GM18861 (cell line): ENCODE measurements around the gene POU6F1.
"Not testable (repeated sequence)": the region's sequence is repeated elsewhere in the genome, so short reads cannot be mapped to it uniquely, and the experiment has no call there.

Experiments used
- ATAC-seq: cut with Tn5 transposase; IDR thresholded peaks from one replicate; pipeline ENCODE4 v1.9.1; 2021; ENCODE audit not compliant: unreplicated experiment

Gene POU6F1

DNA sequence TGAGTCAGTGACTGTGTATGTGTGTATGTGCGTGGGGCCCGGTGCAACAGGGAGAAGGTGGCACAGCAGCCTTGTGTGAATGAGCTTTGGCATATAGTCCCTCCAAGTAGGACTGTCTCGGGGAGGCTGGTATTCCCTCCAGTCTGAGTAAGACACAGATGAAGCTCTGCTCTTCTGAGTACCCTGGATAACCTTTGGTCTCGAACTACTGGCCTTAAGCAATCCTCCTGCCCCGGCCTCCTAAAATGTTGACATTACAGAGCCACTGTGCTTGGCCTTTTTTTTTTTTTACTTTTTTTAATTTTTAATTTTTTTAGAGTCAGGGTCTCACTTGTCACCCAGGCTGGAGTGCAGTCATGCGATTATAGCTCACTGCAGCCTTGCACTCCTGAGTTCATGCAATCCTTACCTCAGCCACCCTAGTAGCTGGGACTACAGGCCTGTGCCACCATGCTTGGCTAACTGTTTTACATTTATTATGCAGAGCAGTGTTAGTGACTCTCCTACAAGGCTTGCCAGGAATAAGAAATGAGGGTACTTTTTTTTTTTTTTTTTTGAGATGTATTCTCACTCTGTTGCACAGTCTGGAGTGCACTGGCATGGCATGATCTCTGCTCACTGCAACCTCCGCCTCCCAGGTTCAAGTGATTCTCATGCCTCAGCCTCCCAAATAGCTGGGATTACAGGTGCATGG lies 11.4 kb upstream of the POU6F1 start:
- no peak for ATAC-seq

DNA sequence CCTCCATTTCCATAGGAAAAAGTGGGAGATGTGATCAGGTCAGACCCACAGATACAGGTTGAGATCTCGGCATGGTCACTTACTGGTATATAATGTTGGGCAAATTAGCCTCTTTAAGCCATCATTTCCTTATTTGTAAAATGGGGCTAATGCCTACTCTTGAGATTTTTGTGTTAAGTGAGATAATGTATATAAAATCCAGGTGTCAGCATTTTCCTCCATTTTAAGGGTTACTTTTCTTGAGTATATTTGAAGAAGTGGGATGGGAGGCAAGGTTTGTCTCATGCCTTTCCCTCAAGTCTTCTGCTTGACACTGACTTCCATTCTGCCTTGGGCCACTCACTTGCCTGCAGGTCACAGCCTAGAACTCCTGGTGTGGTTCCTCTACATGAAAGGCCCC lies 10.1 kb upstream of the POU6F1 start:
- no peak for ATAC-seq

DNA sequence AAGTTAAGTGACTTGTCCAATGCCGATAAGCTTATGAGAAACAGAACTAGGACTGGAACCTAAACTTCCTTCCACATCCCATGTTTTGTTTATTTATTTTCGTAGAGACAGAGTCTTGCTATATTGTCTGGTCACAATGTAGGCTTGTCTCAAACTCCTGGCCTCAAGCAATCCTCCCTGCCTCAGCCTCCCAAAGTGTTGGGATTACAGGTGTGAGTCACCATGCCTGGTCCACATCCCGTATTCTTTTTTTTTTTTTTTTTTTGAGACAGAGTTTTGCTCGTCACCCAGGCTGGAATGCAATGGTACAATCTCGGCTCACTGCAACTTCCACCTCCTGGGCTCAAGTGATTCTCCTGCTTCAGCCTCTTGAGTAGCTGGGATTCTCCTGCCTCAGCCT lies 9.2 kb upstream of the POU6F1 start:
- ATAC-seq: not testable (repeated sequence)

DNA sequence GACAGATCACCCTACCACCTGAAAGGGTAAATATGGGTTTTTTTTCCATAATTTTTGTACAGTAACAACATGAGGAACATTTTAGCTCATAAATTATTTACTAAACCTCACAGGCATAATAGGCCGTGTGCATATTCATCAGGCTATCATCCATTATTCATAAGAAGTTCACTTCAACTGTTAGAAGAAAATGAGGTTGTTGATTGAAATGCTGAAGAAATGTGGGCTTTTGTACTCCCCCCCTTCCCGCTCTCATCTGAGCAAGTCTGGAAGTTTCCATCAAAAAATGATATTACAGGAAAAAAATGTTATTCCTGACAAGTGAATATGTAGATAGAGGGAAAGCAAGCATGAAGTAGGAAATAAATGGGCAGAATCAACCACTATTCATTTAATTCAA lies 7.9 kb upstream of the POU6F1 start:
- no peak for ATAC-seq

DNA sequence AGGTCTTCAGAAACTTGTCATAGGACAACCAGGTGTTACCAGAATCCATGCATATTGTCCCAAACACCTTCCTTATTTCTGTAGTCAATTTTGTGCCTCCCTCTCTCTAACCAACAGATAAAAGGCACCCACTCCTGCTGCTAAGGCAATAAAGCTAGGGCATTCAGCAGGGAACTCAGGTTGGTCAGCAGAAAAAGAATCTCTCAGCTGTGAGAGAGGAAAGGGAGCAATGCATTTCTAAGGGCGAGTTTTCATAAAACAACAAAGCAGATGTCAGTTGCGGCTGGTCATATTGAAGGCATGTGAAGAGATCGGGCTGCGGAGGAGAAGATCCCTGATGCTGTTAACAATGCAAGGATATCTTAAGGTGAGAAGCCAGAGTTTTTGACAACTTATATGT lies 7.4 kb upstream of the POU6F1 start:
- ATAC-seq: no peak

DNA sequence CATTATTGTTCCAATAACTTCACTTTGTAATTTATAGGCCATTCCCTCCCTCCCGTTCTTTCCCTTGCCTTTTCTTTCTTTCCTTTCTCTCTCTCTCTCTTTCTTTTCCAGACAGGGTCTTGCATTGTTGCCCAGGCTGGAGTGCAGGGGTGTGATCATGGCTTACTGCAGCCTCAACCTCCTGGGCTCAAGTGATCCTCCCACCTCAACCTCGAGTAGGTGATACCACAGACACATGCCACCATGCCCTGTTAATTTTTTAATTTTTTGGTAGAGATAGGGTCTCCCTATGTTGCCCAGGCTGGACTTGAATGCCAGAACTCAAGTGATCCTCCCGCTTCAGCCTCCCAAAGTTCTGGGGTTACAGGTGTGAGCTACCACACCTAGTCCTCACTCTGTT lies 6.8 kb upstream of the POU6F1 start:
- no peak for ATAC-seq

DNA sequence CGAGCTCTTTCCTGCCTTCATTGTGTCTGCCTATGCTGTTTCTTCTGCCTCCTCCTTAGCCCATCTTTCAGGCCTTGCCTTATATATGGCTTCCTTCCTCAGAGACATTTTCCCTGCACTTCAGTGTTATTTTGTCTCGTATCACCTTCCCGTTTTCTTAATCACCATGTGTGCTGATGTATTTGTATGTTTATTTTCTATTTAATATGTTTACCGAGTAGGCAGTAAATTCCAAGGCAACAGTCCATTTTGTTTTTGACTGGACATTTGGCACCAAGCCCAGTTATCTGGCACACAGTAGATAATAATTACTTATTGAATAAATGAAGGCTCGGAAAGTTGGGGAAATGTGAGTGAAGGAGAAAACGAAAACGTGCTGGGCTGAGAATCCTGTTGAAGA lies 4.6 kb upstream of the POU6F1 start:
- no peak for ATAC-seq

DNA sequence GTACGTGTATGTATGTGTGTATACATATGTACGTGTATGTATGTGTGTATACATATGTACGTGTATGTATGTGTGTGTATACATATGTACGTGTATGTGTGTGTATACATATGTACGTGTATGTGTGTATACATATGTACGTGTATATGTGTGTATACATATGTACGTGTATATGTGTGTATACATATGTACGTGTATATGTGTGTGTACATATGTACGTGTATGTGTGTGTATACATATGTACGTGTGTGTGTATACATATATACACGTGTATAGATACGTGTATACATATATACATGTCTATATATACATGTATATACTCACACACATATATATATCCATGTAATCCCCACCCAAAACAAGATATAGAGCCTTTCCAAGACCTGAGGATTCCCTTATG lies 2.0 kb upstream of the POU6F1 start:
- not testable (repeated sequence) for ATAC-seq

DNA sequence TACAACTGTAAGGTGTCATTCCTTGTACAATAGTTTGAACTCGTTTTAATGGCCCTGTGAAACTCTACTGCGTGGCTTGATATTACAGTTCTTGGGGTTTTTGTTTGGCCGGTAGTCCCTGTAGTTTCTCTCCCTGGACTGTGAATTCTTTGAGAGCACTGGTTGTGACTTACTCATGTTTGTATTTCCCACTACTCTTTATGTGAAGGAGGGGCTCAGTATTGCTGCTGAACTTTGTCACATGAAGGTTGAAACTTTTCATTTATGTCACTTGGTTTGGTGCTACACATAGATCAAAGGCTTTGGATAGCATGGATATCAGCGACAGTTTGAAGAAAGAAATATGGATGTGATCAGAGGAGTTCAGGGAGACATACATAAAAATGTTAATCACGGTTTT lies 1.5 kb upstream of the POU6F1 start:
- no peak for ATAC-seq

DNA sequence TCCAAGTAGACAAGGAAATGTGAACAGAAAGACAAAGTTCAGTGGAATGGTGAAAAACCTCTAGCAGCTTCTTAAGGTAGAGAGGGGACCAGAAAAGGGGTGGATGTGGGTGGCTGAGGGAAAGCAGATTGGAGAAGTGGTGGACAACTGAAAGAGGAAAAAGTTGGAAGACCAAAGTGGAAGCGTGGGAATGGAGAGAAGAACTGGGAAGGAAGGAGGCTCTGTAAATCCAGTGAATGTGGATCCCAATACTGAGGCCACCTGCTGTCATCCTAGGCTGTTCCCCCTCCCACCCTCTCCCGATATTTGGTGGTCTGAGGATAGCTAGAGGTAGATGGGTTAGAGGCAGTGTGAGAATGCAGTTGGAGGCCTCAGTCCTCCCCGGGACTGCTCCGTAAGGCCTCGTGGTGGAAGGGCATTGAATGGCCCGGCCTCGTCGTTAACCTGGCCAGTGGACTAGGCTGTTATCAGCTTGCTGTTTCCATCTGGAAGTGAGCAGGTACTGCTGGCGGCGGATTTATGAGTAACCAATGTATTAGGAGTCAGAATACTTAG lies 822 bp upstream of the POU6F1 start:
- ATAC-seq: no peak

DNA sequence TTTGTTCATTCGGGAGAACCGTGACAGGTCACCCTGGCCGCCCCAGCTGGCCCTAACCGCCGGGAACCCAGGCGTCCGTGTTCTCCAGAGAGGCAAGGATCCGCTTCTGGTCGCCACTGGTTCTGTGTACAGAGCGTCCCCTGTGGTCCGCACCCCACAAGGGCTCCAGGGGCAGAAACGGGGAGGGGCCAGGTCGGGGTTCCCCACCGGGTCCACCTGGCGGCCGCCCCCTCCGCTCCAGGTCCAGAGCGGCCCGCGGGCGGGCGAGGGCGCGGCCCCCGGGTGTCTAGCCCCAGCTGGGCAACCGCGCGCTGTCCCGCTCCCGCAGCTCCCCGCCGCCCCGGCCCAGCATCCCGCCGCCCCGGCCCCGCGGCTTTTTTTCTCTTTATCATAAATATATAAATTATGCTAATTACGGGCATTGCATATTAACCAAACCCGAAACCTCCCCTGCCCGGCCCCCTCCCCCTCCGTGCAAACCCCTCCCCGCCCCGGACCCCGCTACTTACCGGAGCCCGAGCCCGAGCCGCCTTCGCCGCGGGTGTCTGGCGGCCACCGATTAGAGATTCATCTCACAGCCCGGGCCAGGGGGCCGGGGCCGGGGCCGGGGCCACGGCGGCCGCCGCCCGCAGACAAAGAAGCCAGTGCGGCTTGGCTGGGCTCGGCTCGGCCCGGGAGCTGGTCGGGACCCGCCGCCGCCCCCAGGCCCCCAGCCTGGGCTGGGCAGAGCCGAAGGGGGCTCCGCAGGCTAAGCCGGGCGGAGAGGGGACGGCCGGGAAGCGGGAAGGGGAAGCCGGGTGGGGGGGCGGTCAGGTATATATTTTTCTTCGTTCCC lies 512 bp downstream of the POU6F1 start:
- ATAC-seq: peak; percentile 10

DNA sequence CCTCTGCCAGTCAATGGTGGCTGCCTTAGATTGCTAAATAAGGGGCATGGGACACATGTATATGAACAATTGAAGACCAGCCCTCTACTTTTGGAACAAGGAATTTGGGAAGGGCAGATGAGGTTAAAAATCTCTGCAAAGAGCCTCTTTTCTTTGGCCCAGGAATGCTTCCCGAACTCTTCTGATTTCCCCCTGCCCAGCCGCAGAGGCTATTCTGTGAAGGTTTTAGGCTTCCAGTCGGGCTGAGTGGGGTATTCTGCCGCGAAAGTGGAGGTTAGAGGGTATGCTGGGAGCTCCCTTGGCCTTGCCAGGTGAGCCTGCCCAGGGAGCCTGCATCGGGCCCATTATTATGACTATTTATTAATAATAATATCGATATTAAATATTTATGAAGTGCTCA lies 1.2 kb downstream of the POU6F1 start:
- ATAC-seq: no peak

DNA sequence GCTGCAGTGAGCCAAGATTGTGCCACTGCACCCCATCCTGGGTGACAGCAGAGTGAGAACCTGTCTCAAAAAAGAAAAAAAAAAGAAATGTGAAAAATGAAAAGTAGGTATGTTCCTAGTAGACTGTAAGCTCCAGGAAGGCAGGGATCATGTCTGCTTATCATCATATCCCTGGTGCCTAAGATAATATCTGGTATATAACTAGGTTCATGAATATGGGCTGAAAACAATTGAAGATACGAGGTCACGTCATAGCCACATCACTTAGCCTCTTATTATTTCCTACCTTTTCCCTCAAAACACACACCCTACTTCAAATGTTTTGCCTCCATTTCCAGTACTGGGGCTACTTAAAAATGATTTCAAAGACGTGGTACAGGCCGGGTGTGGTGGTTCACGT lies 3.0 kb downstream of the POU6F1 start:
- ATAC-seq: no peak

DNA sequence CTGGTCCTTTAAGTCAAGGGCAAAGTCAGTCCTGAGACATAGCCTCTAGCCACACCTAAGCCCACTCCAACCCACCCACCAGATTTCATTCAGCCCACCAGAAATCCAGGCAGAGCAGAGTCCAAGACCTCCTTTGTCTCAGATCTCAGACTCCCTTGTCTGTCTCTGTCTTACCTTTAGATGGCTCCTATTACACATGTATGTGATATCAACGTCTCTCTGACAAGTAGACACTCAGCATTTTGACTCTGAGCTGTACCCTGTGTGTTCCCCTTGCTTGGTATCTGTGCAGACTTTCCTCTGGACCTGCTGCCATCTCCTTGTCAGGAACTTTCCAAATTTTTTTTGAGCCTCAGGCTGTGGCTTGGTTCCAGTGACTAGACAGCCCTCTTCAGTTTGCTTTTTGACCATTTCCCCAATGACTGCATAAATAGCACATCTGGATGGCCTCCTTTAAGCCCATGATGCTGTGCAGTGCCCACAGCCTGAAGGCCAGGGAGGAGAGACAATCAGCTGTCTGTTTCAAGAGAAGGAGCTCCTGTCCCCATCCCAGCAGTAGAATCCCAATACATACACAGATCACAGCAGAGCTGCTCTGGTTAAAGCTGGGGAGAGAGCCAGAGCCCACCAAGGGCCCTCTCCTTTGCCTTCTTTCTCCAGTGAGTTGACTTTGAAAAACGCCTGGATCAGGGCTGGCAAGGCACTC lies 7.0 kb downstream of the POU6F1 start:
- ATAC-seq: no peak

DNA sequence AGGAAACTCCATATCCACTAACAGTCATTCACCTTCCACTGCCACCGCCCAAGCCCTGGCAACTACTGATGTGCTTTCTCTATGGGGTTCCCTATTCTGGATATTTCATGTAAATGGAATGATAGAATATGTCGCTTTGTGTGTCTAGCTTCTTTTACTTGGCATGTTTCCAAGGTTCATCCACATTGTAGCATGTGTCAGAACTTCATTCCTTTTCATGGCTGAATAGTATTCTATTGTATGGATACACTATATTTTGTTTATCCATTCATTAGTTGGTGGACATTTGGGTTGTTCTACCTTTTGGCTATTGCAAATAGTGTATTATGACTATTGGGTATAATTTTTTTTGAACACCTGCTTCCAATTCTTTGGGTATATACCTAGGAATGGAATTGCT lies 8.6 kb downstream of the POU6F1 start:
- ATAC-seq: no peak

DNA sequence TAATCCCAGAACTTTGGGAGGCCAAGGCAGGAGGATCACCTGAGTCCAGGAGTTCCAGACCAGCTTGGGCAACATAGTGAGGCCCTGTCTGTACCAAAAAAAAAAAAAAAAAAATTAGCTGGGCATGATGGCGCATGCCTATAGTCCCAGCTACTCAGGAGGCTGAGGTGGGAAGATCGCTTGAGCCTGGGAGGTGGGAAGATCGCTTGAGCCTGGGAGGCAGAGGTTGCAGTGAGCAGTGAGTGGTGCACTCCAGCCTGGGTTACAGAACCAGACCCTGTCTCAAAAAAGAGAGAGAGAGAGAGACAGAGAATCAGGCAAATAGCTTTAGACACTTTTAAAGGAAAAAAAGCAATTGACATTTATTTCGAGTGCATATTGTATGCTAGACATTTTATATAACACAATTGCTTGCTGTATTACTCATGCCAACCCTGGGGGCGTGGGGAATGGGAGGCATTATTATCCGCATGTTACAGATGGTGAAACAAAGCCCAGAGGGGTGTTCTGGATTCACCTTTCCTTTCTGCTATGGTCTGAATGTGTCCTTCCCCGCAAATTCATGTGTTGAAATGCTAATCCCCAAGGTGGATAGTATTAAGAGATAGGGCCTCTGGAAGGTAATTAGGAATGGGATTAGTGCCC lies 9.7 kb downstream of the POU6F1 start:
- no peak for ATAC-seq

DNA sequence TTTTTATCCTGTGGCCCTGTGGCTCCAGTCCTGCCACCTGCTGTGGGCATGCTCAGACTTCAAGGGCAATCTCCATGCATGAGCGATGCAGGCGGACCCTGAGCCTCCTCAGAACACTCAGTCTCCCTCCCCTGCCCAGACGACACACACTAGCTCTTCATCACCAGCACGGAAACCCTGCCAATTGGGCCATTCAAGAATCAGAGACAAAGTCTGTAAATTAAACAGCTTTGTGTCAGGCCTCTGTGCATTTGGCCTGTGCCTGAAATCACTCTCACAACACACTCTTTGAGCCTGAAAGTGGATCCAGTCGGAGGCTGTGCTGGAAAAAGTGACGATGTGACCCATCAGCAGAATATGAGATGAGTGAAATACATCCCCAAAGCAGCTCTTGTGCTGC lies 12.5 kb downstream of the POU6F1 start:
- ATAC-seq: no peak

DNA sequence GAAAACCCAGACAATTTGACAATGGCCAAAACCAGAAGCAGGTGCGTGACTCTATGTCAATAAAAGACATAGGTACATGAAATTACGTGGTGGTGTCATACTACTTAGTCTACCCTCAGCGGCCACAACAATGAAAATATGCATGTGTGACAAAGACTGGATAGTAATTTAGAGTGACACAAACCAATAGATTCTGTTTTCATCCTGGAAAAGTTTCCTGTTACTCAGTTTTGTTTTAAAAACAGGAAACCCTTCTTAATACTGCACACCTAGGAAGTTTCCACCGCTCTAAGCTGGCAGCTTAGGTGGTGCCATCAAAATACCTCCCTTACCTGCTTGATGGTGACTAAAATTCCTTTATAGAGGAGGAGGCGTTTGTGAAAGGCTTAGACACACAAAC lies 15.1 kb downstream of the POU6F1 start:
- no peak for ATAC-seq

DNA sequence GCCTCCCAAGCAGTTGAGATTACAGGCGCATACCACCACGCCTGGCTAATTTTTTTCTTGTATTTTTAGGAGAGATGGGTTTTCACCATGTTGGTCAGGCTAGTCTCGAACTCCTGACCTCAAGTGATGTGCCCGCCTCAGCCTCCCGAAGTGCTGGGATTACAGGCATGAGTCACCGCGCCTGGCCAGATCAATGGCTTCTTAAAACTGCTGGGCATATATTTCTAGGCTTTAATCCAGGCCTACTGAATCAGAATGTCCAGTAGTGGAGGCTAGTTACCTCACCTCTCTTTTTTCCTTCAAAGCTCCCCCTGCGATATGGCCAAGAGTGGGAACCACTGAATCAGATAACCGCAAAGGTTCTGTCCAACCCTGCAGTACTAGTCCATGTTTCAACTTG lies 17.1 kb downstream of the POU6F1 start:
- ATAC-seq: no peak

DNA sequence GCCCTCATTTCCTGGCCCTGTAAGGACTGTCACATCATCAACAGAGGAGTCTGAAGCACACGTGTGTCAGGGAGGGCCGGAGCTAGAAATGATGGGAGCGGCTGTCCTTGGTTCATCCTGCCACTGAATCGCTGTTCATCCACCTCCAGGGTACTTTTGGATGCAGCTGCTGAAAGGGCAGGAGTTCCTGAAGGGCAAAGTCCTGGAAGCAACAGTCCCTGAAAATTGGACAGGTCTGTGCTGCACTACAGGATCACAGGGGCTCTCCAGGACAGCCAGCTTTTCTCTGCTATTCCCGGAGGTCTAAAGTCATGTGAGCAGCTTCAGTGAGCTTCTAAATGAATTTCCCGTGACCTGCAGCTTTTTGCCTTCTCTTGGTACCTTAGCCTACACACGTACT lies 17.7 kb downstream of the POU6F1 start:
- ATAC-seq: no peak

DNA sequence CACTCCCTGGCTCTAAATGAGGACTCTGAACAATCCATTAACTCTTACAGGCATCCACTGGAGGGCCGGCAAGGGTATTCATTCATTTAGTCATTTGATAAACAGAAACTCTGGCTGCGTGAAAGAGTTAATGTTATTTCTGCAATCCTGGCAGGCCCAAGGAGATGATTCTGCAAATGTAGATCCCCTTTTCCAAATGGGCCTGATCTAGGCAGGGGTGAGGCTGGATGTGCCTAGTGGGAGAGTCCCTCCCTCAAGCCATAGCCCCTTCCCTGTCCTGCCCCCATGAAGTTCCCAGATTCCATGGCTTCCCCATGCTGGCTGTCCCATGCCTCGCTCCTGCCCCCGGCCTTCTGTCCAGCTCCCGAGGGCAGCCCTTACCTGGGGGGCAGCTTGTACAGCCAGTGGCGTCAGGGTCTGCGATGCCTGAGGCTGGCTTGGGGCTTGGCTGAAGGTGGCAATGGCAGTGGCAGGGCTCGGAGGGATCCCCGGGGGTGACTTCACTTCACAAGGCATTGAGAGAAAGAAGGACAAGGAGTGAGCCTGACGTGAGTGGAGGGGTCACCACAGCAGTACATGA lies 18.4 kb downstream of the POU6F1 start:
- no peak for ATAC-seq
